Esophagus squamous epithelium (tissue), 4 donors: ENCODE data around the gene FAM53B.

Experiments used
- POLR2A ChIP-seq, 4 donors: fragments of 450-650 bp; IDR thresholded peaks; one replicate each; pipeline ENCODE4 v1.6.1; 2017; ENCODE audit warnings: antibody characterized with exemption in 4 of 4, mild to moderate bottlenecking in 4 of 4, moderate library complexity in 3 of 4
- TF ChIP-seq, protein P1 (sequence below), 6 experiments: fragments of 450-650 bp in 4 of 6; fragments of 200-600 bp in 2 of 6; sonication (generic) in 2 of 6; IDR thresholded peaks; one replicate each; pipeline ENCODE4 v1.5.1; 2016 to 2019; ENCODE audit warnings: antibody characterized with exemption in 6 of 6, mild to moderate bottlenecking in 4 of 6, moderate library complexity in 4 of 6

DNA sequence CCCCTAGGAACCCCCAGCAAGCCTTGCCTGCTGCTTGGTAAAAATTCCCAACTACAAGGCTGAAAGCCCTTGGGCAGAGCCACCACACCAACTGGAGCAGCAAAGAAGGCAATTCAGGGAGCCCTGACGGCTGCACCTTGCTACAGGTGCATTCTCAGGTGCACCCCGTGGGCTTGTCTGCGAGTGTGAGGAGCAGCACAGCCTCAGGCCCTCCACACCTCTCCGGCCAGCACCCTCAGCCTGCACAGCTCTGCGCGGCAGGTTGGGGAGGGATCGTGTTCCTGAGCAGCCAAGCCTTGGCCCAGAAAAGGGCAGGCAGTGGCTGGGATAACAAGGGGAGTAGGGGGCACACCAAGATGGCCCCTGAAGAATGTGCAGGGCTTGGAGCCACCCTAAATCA is 104.1 kb downstream of the FAM53B start:
- TF ChIP-seq, protein P1, sequence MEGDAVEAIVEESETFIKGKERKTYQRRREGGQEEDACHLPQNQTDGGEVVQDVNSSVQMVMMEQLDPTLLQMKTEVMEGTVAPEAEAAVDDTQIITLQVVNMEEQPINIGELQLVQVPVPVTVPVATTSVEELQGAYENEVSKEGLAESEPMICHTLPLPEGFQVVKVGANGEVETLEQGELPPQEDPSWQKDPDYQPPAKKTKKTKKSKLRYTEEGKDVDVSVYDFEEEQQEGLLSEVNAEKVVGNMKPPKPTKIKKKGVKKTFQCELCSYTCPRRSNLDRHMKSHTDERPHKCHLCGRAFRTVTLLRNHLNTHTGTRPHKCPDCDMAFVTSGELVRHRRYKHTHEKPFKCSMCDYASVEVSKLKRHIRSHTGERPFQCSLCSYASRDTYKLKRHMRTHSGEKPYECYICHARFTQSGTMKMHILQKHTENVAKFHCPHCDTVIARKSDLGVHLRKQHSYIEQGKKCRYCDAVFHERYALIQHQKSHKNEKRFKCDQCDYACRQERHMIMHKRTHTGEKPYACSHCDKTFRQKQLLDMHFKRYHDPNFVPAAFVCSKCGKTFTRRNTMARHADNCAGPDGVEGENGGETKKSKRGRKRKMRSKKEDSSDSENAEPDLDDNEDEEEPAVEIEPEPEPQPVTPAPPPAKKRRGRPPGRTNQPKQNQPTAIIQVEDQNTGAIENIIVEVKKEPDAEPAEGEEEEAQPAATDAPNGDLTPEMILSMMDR (IDR thresholded peaks at IDR 0.05): no peak
- TF ChIP-seq POLR2A (IDR thresholded peaks at IDR 0.05): no peak
